Subcutaneous adipose tissue (tissue), 4 donors: Measurements from ENCODE around the gene SCRG1. TPM values are rescaled to one million over a fixed set of nuclear protein-coding genes. Genes with fewer than 3 reads are reported as not detected.

ENCODE experiments used
- CTCF ChIP-seq: fragments of 450-650 bp; IDR thresholded peaks from one replicate; pipeline ENCODE4 v1.5.1; 2016; ENCODE audit warnings: low read depth, mild to moderate bottlenecking, control low read depth, antibody characterized with exemption, moderate library complexity
- total RNA-seq, 4 donors: library from RNA; depleted of rRNA; stranded (reverse); fragments of >200 nt; gene quantifications; one replicate each; pipeline ENCODE4 v1.1.0, GENCODE V29; 2016

The SCRG1 gene
- total RNA-seq, 4 donors from 2014 or later = under 0.01 TPM; not detected in 3

- TF ChIP-seq CTCF = no peak
Observed at GRCh38 chr4:173362666-173363065, 36.2 kb downstream of the SCRG1 start.

DNA sequence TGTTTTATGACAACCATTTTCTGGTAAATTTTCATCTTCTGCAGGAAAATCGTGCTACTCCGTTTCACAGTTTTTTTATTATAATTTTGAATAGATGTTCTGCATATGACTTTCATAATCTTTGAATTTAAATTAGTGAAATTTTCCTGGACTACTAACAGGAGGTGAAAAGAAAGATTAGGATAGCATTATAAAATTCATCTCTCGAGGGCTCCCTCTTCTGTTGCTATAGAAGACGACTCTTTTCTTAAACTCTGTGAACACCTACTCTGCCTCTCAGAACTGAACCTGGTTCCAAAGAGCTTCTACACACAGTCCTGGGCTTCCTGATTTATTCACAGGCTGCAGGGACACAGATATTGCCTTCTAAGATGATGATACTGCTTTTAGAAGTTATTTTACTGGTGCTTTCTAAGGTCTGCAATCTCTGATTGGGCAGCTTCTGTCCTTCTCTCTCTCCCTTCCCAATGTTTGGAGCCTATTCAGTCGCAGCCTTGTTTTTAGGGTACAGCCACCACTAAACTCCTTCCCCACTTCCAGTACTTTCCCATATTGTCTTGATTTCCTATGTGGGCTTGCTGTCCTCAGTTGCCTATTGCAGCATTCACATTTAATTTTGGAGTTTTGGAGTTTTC, 38.2 kb downstream of the SCRG1 start:
- no peak for TF ChIP-seq CTCF

- no peak for TF ChIP-seq CTCF
Observed at GRCh38 chr4:173357939-173358338, 41.0 kb downstream of the SCRG1 start.

DNA sequence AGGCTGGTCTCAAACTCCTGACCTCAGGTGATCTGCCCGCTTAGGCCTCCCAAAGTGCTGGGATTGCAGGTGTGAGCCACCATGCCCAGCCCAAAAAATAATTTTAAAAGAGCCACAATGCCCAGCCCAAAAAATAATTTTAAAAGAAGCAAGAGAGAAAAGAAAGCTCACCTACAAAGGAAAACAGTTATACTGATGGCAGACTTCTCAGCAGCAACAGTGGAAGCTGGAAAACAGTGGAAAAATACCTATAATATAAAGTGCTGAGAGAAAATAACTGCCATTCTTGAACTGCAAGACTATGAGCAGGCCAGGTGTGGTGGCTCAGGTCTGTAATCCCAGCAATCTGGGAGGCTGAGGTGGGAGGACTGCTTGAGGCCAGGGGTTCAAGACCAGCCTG, 51.4 kb downstream of the SCRG1 start:
- no peak for TF ChIP-seq CTCF

GRCh38 chr4:173346074-173346473, 52.8 kb downstream of the SCRG1 start:
- TF ChIP-seq CTCF = no peak

DNA sequence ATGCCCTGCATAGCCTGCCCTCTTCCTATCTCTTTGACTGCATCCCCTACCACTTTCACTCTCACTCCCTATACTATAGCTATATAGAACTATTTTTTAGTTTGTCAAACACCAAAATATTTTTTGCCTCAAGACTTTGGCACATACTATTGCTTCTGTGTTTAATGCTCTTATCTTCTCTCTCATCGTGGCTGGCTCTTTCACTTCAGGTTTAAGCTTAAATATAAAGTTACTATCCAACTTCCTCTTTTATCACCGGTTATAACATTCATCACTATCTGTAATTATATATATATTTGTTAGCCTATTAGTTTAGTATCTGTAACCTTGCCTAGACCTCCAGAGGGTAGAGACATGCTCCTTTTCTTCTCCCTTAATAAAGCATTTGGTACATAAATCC, 53.3 kb downstream of the SCRG1 start:
- TF ChIP-seq CTCF = no peak

DNA sequence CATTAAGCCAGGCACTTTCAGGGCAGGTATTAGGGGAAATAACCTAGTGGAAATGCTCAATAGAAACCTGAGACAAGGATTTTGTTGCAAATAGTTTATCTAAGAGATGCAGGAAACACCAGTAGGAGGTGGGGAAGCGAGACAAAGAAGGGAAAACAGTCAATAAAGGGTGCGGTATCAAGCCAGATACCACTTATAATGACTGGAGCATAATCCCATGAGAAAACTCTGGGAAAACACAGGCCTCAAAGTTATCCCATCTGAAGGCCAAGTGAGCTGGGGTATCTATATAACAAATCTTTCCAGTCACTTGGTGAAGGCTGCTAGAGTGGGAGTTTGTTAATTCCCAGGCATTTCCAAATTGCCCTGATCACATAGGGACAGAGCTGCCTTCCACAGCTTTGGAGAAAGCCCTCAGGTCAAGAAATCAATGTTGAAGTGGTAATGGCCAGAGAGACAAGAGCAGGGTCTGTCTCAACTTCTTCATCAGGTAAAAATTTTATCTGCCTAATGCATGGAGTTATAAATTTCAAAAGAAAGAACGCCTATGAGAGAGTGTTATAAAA, 55.0 kb downstream of the SCRG1 start:
- no peak for TF ChIP-seq CTCF
